GM18873 (cell line): ENCODE results near the gene CLIC5.

Experiments
- ATAC-seq: cut with Tn5 transposase; IDR thresholded peaks from one replicate; pipeline ENCODE4 v1.9.1; 2021; ENCODE audit warnings: mild to moderate bottlenecking, moderate library complexity, moderate number of reproducible peaks; ENCODE audit not compliant: unreplicated experiment, low FRiP score

Gene CLIC5

GRCh38 chr6:45966797-45967196 lies 48.9 kb downstream of the CLIC5 start:
- no peak for ATAC-seq

DNA sequence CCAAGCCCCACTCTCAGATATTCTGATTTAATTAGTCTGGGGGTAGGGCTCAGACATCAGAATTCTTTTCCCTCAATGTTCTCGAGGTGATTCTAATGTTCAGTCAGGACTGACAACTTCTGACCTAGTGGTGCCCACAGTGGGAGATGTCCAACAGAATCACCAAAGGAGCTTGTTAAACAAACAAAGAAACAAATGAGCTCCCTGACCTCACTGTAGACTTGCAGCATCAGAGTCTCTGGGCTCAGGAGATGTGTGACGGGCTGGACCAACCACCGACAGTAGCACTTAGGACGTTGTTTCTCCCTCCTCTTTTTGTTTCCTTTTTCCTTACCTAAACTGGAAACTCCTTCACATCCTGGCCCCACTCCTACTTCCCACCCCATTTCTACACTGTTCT lies 49.3 kb downstream of the CLIC5 start:
- no peak for ATAC-seq

- no peak for ATAC-seq
Observed at GRCh38 chr6:45965792-45966191, 49.9 kb downstream of the CLIC5 start.

- ATAC-seq, result no peak
Observed at GRCh38 chr6:45965007-45965406, 50.7 kb downstream of the CLIC5 start.

GRCh38 chr6:45964300-45964699 lies 51.4 kb downstream of the CLIC5 start:
- ATAC-seq, result no peak

DNA sequence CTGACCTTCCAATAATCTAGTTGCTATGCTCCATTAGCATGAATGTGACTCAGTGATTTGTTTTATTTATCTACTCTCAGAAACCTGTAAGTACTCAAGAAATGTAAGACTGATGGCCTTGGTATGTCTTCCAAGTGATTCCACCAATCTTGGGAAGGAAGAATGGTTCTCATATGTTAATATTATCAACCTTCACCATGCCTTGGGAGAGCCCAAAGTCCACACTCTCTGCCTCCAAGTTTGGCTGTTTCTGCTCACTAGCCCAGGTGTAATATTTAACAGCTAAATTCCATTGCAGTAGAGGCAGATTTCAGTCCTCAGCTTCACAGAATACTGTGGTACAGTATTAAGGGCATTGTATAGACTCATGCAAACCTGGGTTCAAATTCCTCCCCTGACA lies 51.8 kb downstream of the CLIC5 start:
- ATAC-seq, result no peak

GRCh38 chr6:45961125-45961524 lies 54.5 kb downstream of the CLIC5 start:
- ATAC-seq, result no peak

DNA sequence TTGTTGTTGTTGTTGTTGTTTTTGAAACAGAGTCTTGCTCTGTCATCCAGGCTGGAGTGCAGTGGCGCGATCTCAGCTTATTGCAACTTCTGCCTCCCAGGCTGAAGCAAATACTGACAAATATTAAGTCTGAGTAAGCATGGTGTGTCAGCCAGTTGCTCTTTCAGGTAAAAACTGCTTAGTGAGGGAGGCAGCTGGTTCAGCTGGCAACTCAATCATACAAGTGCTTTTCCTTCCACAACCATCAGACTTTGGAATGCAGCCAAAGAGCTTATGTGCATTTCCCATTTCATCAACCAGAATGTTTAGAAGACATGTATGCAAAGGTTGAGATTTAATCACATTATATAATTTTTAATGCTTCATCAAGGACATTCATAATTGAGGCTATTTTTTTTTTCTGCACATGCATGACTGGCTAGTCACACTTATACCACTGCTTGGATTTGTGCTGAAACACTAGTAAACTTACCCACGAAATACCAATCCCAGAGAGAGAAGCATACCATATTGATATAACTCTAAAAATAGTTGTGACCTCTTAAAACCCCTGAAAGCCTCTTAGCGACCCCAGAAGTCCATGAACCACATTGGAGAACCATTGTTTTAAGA lies 56.0 kb downstream of the CLIC5 start:
- ATAC-seq, result no peak

GRCh38 chr6:45956663-45957062 lies 59.0 kb downstream of the CLIC5 start:
- ATAC-seq, result no peak

DNA sequence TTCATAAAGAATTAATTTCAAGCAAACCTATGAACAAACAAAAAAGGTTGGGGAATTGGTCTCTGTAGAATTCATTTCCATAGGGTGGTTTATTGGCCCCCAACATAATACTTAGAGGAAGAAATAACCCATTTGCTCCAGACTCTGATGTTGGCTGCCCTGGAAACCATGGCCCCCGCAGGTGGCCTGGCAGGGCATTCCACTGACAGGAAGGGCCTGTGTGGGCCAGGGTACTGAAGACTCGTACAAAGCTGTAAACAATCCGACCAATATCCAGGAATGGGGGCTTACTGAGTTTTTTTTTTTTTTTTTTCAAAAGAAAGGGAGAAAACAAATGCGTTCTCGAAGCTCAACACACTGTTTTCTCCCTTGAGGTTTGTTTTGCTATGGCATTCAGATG lies 59.5 kb downstream of the CLIC5 start:
- no peak for ATAC-seq

GRCh38 chr6:45955597-45955996 lies 60.1 kb downstream of the CLIC5 start:
- no peak for ATAC-seq

DNA sequence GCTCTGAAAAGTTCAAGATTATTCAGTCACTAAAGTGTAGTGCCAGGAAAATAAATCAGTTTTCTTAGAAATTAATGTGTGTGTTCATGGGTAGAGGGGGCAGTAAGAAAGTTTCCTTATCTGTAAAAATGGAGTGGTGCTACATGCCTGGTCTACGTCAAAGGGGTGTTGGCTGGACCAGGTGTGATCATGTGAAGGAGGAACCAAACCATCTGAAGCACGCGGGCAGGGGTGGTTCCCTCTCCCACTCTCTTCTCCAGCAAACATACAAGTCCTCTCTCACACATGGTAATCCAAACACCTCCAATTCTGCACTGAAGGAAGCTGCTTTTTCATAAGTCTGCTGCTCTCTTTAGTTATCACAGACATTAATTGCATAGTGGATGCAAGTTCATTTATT lies 63.1 kb downstream of the CLIC5 start:
- no peak for ATAC-seq

DNA sequence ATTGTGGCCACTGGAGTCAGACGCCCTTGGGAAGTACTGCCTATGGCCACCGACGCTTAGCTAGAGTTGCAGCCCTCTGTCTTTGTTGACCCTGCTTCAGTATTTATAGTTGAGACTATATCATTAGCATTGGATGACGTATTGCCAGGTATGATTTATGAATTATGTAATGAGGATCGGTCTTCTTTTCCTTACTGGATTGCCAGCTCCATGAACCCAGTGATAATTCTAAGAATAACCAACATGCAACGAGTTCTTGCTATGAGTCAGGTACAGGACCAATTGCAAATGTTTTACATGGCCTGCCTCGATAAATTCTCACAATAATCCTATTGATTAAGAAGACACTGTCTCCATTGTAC lies 63.5 kb downstream of the CLIC5 start:
- ATAC-seq, result no peak

DNA sequence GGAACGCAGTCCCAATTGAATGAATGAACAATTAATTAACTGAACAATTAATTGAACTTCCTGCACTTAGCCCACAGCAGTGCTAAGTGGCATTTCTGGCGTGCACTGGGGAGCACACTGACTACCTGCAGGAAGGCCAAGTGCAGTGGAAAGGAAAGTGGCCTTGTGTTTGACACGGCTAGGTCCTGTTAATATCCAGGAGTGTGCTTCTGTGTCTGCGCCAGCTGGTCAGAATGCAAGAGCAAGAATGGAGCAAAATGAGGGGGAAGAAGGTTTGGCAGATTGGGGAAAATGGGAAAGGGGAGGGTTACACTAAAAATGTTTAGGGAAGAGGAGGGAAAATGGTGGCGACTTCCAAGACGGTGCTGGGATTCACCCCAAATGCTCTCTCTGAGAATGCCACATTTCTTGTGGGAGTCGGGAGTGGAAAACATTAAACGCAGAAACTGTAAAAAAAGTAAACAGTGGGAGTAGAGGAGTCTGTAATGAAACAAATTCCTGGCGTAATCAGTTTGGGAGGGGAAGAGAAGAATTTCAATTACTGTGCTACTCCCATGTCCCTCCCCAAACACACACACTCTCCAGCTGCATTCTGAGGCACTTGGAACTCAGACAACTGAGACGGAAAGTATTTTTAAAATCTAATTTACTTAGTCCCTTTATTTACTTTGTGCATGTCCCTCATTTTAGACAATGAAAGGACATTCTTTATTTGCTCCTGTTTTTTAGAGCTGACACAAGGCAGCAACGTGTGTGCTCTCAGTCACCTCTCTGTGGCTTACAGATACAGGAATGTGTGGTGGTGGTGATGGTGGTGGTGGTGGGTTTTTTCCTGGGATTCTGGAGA lies 64.1 kb downstream of the CLIC5 start:
- no peak for ATAC-seq

DNA sequence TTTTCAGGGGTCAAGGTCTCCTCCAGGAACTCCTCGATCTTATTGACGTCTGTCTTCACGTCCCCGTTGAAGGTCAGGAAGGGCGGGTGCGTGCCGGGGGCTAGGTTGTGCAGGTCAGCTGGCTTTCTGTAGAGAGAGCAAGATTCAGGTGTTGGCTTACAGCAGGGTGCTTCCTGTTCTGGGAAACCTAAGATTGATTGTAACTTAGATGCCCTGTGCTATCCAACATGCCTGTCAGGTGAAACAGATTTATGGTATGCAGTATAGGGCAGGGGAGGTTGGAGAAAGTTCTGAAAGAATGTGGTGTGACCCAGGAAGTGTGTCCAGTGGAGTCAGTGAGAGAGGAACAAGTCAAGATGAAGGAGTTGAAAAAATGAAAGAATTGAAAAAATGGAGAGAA lies 66.4 kb downstream of the CLIC5 start:
- ATAC-seq, result no peak

DNA sequence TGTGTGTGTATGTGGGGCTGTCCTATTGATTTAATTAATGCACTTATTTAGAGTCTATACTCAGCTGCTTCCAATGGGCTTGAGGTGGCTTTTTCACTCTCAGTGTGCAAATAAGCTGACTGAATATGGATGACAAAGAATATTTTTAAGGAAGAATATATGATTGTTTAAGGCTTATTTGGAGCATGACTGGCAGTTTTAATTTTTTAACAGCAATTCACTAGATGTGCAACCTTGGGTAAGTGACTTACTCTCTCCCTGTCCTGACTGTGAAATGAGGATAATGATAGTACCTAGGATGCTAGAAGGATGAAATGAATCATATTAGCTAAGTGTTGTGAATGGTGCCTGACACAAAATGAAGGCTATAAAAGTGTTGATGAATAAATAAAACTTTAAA lies 67.9 kb downstream of the CLIC5 start:
- ATAC-seq, result no peak

GRCh38 chr6:45946887-45947286 lies 68.8 kb downstream of the CLIC5 start:
- ATAC-seq, result no peak

DNA sequence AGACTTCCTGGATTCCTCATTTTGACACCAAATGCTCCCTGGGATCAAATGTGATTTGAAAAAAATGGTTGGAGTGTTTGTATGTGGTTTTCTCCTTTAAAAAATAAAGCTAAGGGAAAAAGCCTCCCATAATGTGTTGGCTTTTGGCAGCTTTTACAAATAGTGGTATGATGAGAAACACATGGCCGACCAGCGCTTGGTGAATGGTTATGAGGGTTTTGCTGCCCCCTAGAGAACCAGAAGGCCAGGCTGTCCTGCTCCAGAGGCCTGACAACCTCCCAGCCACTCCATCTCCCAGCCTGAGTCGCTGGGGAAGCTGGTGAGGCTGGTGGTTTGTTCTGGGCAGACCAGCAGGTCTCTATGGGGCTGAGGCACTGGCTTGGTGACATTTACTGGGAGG lies 69.3 kb downstream of the CLIC5 start:
- no peak for ATAC-seq

- ATAC-seq, result no peak
Observed at GRCh38 chr6:45942953-45943352, 72.7 kb downstream of the CLIC5 start.

GRCh38 chr6:45933855-45934254 lies 81.8 kb downstream of the CLIC5 start:
- ATAC-seq, result no peak

GRCh38 chr6:45931232-45931631 lies 84.4 kb downstream of the CLIC5 start:
- ATAC-seq, result no peak

DNA sequence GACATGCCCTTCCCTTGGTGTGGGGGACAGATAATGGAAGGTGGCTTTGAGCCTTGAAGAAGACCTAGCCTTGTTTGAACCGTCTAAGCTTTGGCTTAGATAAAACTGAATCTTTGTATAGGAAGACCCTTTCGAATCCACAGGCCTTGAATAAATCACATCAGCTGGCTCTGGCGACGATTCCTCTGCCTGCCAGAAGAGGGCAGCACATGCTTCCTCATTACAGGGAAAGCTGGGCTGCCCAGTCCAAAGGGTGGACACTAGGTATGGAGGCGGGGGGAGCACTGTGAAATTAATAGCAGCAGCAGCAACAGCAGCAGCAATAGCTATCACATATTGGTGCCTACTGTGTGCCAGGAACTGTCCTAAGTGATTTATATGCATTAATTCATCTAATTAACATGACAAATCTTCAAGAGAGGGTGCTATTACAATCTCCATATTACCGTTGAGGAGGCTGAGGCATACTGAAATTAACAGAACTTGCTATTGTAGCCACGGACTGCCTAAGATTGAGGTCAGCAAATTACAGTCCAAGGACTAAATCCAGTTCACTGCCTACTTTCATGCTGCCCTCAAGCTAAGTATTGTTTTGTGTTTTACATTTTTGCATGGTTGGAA lies 85.1 kb downstream of the CLIC5 start:
- no peak for ATAC-seq
